Measurements from ENCODE around the gene FFAR4. TPM values are rescaled to one million over a fixed set of nuclear protein-coding genes. Genes with fewer than 3 reads are reported as not detected.

The FFAR4 gene
- total and polyA plus RNA-seq, 2 of the 8 experiments (the other 6 are each of a cell fraction or from before 2014, with no cell fraction given), result not detected

DNA sequence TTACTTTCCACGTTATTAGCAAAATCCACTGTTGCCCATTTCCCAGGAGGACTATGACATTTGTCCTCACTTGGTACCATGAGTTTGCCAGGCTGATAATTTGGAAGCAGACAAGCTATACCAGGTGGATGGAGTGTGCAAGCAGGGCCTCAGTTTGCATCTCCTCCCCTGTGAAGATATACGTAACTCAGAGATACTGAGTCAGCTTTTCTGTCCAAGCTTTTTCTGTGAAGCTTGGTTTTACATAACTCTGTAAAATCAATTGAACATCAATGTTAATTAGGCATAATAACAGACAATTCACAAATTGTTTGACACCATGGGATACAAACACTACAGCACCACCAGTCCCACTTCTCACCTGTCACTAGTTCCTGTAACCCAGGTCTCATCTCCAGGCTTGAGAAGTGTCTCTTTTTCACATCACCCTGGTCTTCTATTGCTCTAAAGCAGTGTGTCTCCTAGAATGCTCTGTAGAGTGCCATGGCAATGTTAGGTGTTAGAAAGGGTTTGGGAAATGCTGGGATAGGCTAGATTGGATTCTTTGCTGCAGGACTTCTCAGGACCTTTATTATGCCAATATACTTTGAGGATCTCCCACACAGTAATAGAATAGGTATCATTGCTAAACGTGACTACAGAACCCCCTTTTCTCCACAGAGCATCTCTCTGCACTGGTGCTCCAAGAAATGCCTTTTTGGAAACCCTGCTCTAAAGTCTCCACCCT, 13.7 kb downstream of the FFAR4 start:
- no peak overlapping the region for H3K4me2 ChIP-seq (ENCODE audit: insufficient read depth in 1 of 2, low read depth in 2 of 2, low read length in 2 of 2)

More for the DNA sequence above, 13.7 kb downstream of the FFAR4 start:
- Histone ChIP-seq H3K4ac (replicated peaks; ENCODE audit: insufficient read length, low read depth, low read length) (no peak overlapping the region), H3K9me3 (ENCODE audit: insufficient read depth in 2 of 2, low read depth in 1 of 2, low read length in 1 of 2) (no peaks in the 10 kb centered on the region), H3K4me1 (replicated peaks in 1 of 4; ENCODE audit: control insufficient read depth in 3 of 4, insufficient read depth in 4 of 4, low read length in 3 of 4) (no peaks in the 10 kb centered on the region), H3K27ac (ENCODE audit: low read depth, low read length) (no peak overlapping the region), H4K5ac (ENCODE audit: insufficient read length, low read depth, low read length) (no peak overlapping the region), H2BK20ac (ENCODE audit: low read length) (no peak overlapping the region), H2AFZ (ENCODE audit: low read length) (no peak overlapping the region), H2AK5ac (ENCODE audit: low read depth, low read length) (no peak overlapping the region), H4K91ac (replicated peaks; ENCODE audit: insufficient read length, low read length) (no peak overlapping the region), H3K79me1 (ENCODE audit: low read depth, low read length) (no peaks in the 10 kb centered on the region), H4K20me1 (replicated peaks in 1 of 2; ENCODE audit: control insufficient read depth in 1 of 2, insufficient read depth in 2 of 2, low read length in 2 of 2) (no peaks in the 10 kb centered on the region), H4K8ac (ENCODE audit: extremely low read depth, insufficient read depth, low read length) (no peak overlapping the region), H3K23me2 (ENCODE audit: low read depth, low read length) (no peaks in the 10 kb centered on the region), H2BK5ac (ENCODE audit: low read depth, low read length) (no peak overlapping the region), H3K18ac (ENCODE audit: extremely low read depth, low read length) (no peak overlapping the region), H2BK120ac (replicated peaks; ENCODE audit: low read depth, low read length) (no peak overlapping the region), H3K36me3 (ENCODE audit: control insufficient read depth in 2 of 4, insufficient read depth in 4 of 4, low read length in 3 of 4) (no peaks in the 10 kb centered on the region), H2BK12ac (ENCODE audit: low read depth, low read length) (no peak overlapping the region), H3K4me3 (ENCODE audit: extremely low read depth in 1 of 4, insufficient read depth in 2 of 4, low read depth in 3 of 4, low read length in 4 of 4) (no peak overlapping the region), H3K14ac (ENCODE audit: insufficient read length) (no peak overlapping the region), H3K27me3 (replicated peaks in 1 of 4; ENCODE audit: control insufficient read depth in 3 of 4, extremely low read depth in 1 of 4, insufficient read depth in 3 of 4, low read length in 3 of 4) (no peaks in the 10 kb centered on the region), H3K56ac (replicated peaks; ENCODE audit: insufficient read length, low read depth, low read length) (no peak overlapping the region), H3K79me2 (ENCODE audit: control insufficient read depth in 1 of 2, insufficient read depth in 2 of 2, low read length in 2 of 2) (no peaks in the 10 kb centered on the region), H3K9ac (replicated peaks in 1 of 4; ENCODE audit: extremely low read depth in 1 of 4, low read depth in 3 of 4, low read length in 3 of 4) (no peak overlapping the region), H2BK15ac (ENCODE audit: low read length) (no peak overlapping the region), H3K23ac (ENCODE audit: insufficient read length) (no peak overlapping the region)
- ChIA-PET CTCF (ENCODE audit: partially characterized antibody) (no interaction called here), POLR2A (ENCODE audit: partially characterized antibody) (no interaction called here)
- TF ChIP-seq RNF2 (IDR thresholded peaks at IDR 0.05; ENCODE audit: borderline replicate concordance, low read depth, low read length, missing control alignments, poor library complexity, severe bottlenecking) (no peak), CREB1 (IDR thresholded peaks at IDR 0.05) (no peak), CBX5 (IDR thresholded peaks at IDR 0.05; ENCODE audit: low read depth, low read length) (no peak), JUND (IDR thresholded peaks at IDR 0.05; ENCODE audit: low read length) (no peak), TBP (IDR thresholded peaks at IDR 0.05; ENCODE audit: low read depth, low read length) (no peak)
- TF ChIP-seq, protein P1, sequence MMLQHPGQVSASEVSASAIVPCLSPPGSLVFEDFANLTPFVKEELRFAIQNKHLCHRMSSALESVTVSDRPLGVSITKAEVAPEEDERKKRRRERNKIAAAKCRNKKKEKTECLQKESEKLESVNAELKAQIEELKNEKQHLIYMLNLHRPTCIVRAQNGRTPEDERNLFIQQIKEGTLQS (IDR thresholded peaks at IDR 0.05; ENCODE audit: insufficient read depth, low read depth, low read length), result no peak
- TF ChIP-seq, protein P2, sequence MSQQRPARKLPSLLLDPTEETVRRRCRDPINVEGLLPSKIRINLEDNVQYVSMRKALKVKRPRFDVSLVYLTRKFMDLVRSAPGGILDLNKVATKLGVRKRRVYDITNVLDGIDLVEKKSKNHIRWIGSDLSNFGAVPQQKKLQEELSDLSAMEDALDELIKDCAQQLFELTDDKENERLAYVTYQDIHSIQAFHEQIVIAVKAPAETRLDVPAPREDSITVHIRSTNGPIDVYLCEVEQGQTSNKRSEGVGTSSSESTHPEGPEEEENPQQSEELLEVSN (IDR thresholded peaks at IDR 0.05), result no peak
- no peak for DNase-seq (ENCODE audit: low read depth in 1 of 2, low spot score in 2 of 2)
- FAIRE-seq, result no peak
- WGBS, 2 experiments (ENCODE audit: extremely low coverage in 1 of 2, insufficient coverage in 1 of 2, insufficient read length in 1 of 2, insufficient replicate concordance in 2 of 2, low coverage in 1 of 2, low lambda C conversion rate in 2 of 2, missing lambda C conversion rate in 1 of 2), result 80% methylated on average over 3 of the region's 3 CpGs; no CpG with 5 or more reads in 1 of the 2 experiments

Data from H1 (cell line).